Measurements from ENCODE around the gene CLEC16A. TPM values are rescaled to one million over a fixed set of nuclear protein-coding genes. Genes with fewer than 3 reads are reported as not detected.

The CLEC16A gene
- total and polyA plus RNA-seq, 9 of the 15 experiments (the other 6 are each of a cell fraction or from before 2014, with no cell fraction given) = 1.00 to 22.3 (median 10.0) TPM

GRCh38 chr16:11105038-11105903 lies 160.9 kb downstream of the CLEC16A start (continued):
- TF ChIP-seq POLR2AphosphoS2 (IDR thresholded peaks at IDR 0.05; ENCODE audit: low read length) = no peak
- peak; percentile 39; the same call in 1 of the 2 replicates for TF ChIP-seq BRD4 (IDR thresholded peaks at IDR 0.05)
- TF ChIP-seq, protein P1, sequence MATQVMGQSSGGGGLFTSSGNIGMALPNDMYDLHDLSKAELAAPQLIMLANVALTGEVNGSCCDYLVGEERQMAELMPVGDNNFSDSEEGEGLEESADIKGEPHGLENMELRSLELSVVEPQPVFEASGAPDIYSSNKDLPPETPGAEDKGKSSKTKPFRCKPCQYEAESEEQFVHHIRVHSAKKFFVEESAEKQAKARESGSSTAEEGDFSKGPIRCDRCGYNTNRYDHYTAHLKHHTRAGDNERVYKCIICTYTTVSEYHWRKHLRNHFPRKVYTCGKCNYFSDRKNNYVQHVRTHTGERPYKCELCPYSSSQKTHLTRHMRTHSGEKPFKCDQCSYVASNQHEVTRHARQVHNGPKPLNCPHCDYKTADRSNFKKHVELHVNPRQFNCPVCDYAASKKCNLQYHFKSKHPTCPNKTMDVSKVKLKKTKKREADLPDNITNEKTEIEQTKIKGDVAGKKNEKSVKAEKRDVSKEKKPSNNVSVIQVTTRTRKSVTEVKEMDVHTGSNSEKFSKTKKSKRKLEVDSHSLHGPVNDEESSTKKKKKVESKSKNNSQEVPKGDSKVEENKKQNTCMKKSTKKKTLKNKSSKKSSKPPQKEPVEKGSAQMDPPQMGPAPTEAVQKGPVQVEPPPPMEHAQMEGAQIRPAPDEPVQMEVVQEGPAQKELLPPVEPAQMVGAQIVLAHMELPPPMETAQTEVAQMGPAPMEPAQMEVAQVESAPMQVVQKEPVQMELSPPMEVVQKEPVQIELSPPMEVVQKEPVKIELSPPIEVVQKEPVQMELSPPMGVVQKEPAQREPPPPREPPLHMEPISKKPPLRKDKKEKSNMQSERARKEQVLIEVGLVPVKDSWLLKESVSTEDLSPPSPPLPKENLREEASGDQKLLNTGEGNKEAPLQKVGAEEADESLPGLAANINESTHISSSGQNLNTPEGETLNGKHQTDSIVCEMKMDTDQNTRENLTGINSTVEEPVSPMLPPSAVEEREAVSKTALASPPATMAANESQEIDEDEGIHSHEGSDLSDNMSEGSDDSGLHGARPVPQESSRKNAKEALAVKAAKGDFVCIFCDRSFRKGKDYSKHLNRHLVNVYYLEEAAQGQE (IDR thresholded peaks at IDR 0.05; ENCODE audit: borderline replicate concordance) = peak; percentile 63; the same call in 1 of the 2 replicates
- TF ChIP-seq, protein P1 (CRISPR knock-in tag; IDR thresholded peaks at IDR 0.05; ENCODE audit: low read depth) = no peak
- TF ChIP-seq SRSF3 (IDR thresholded peaks at IDR 0.05; ENCODE audit: insufficient read depth, low read length) = no peak
- TF ChIP-seq SMARCC2 (IDR thresholded peaks at IDR 0.05; ENCODE audit: low read depth) = peak; percentile 94
- TF ChIP-seq BCLAF1 (IDR thresholded peaks at IDR 0.05; ENCODE audit: borderline replicate concordance in 1 of 2, control insufficient read depth in 1 of 2, low read depth in 2 of 2, low read length in 1 of 2) = no peak
- peak in 1 of 2 experiments; percentile 97; a peak in 2 of 4 replicates for TF ChIP-seq HDAC1 (IDR thresholded peaks at IDR 0.05)
- TF ChIP-seq ZNF134 (CRISPR knock-in tag; conservative IDR thresholded peaks at IDR 0.05) = no peak
- no peak for TF ChIP-seq ZC3H4 (CRISPR knock-in tag; IDR thresholded peaks at IDR 0.05; ENCODE audit: borderline replicate concordance)
- TF ChIP-seq HNRNPH1 (optimal IDR thresholded peaks at IDR 0.05; ENCODE audit: low read depth, low read length) = no peak
- no peak for TF ChIP-seq ZFP36 (IDR thresholded peaks at IDR 0.05; ENCODE audit: low read depth, low read length, partially characterized antibody)
- TF ChIP-seq CEBPG (CRISPR knock-in tag; IDR thresholded peaks at IDR 0.05) = peak; percentile 96
- TF ChIP-seq CEBPG (tag; conservative IDR thresholded peaks at IDR 0.05 in 1 of 2, IDR thresholded peaks at IDR 0.05 in 1 of 2) = peak; percentile 99
- TF ChIP-seq, protein P2, sequence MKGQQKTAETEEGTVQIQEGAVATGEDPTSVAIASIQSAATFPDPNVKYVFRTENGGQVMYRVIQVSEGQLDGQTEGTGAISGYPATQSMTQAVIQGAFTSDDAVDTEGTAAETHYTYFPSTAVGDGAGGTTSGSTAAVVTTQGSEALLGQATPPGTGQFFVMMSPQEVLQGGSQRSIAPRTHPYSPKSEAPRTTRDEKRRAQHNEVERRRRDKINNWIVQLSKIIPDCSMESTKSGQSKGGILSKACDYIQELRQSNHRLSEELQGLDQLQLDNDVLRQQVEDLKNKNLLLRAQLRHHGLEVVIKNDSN (CRISPR knock-in tag; IDR thresholded peaks at IDR 0.05) = no peak

All from K562 (cell line).